SK-N-SH (cell line): ENCODE data around the gene CCNJL.

ENCODE experiments used
- CTCF ChIP-seq: fragments of 200-600 bp; sonication (generic); IDR thresholded peaks from 2 replicates; pipeline ENCODE4 v1.6.1; 2017; ENCODE audit warnings: antibody characterized with exemption, mild to moderate bottlenecking, moderate library complexity
- SMC3 ChIP-seq: IDR thresholded peaks from 2 replicates; pipeline ENCODE4 v1.6.1; 2012; ENCODE audit warnings: low read depth, low read length, improper control_type of control experiment

- TF ChIP-seq CTCF (no peak), SMC3 (no peak)
Measured at GRCh38 chr5:160353379-160353778, 41.0 kb upstream of the CCNJL start.
